GM12878 (cell line): ENCODE data around the gene HS3ST6. TPM values are rescaled to one million over a fixed set of nuclear protein-coding genes. Genes with fewer than 3 reads are reported as not detected.

Source experiments
- ATAC-seq: fragments of 200-7000 bp; cut with Tn5 transposase; 3 replicates; pipeline ENCODE4 v1.9.1; 2020; ENCODE audit warnings: mild to moderate bottlenecking, moderate library complexity
- BruUV-seq: library from RNA; stranded (reverse); fragments of 400-500 nt; replicated peaks from 2 replicates; lab custom pipeline; 2021; lab: Mats Ljungman, UMichigan
- CTCF ChIA-PET: fragments of 300-600 bp; sonication (Branson Sonifier 250); formaldehyde crosslinking; extraction: SDS; loops from one replicate; lab custom pipeline; 2021; ENCODE audit warnings: inconsistent platforms; lab: Yijun Ruan, JAX
- POLR2A ChIA-PET: fragments of 350-600 bp; formaldehyde crosslinking; extraction: SDS; loops from one replicate; lab custom pipeline; 2021; ENCODE audit warnings: inconsistent platforms; lab: Charles Lee
- RAD21 ChIA-PET: fragments of 300-600 bp; sonication (Branson Sonifier 250); formaldehyde crosslinking; loops from one replicate; lab custom pipeline; 2023; ENCODE audit warnings: antibody characterized with exemption; ENCODE audit not compliant: unreplicated experiment; lab: Charles Lee
- SMC1A ChIA-PET: fragments of 300-600 bp; sonication (Branson Sonifier 250); formaldehyde crosslinking; loops from one replicate; lab custom pipeline; 2023; ENCODE audit not compliant: unreplicated experiment, uncharacterized antibody; lab: Charles Lee
- DNase-seq: peaks from one replicate; pipeline ENCODE4 v3.0.0-alpha.2; 2011; ENCODE audit warnings: low read depth, low spot score
- FAIRE-seq: peaks from 3 replicates; lab custom pipeline; 2011; peaks lifted over from hg19 to GRCh38; lab: Jason Lieb, UNC
- H2AFZ ChIP-seq: 2 replicates; pipeline ENCODE4 v1.6.0; 2011; ENCODE audit warnings: low read depth, low read length, control low read depth; ENCODE audit not compliant: control insufficient read depth
- H3K27ac ChIP-seq: 2 replicates; pipeline ENCODE4 v1.5.1; 2011; ENCODE audit warnings: control low read depth; ENCODE audit not compliant: control insufficient read depth, insufficient read depth
- H3K27me3 ChIP-seq, 2 experiments: replicated peaks in 1 of 2; 2 replicates each; pipeline versions ENCODE4 v1.6.0 to v1.6.1; 2011; ENCODE audit warnings: low read length in 1 of 2; ENCODE audit not compliant: control insufficient read depth in 2 of 2, insufficient read depth in 2 of 2
- H3K36me3 ChIP-seq, 2 experiments: 2 replicates each; pipeline ENCODE4 v1.5.1; 2011; ENCODE audit warnings: low read length in 1 of 2; ENCODE audit not compliant: control insufficient read depth in 2 of 2, insufficient read depth in 2 of 2
- H3K4me1 ChIP-seq: 2 replicates; pipeline ENCODE4 v1.6.1; 2011; ENCODE audit warnings: mild to moderate bottlenecking, low read length, moderate library complexity, mixed read lengths; ENCODE audit not compliant: control insufficient read depth, insufficient read depth
- H3K4me2 ChIP-seq: 2 replicates; pipeline ENCODE4 v1.6.0; 2011; ENCODE audit warnings: control low read depth; ENCODE audit not compliant: control insufficient read depth, insufficient read depth
- H3K4me3 ChIP-seq: fragments of 200-600 bp; sonication (generic); 2 replicates; pipeline ENCODE4 v1.5.1; 2016
- H3K79me2 ChIP-seq: 2 replicates; pipeline ENCODE4 v1.6.0; 2011; ENCODE audit warnings: low read length; ENCODE audit not compliant: control insufficient read depth, insufficient read depth
- H3K9ac ChIP-seq: 2 replicates; pipeline ENCODE4 v1.8.0; 2011; ENCODE audit warnings: low read length, control low read depth, mixed read lengths; ENCODE audit not compliant: control insufficient read depth, insufficient read depth
- H3K9me3 ChIP-seq: replicated peaks from 3 replicates; pipeline ENCODE4 v1.5.1; 2011; ENCODE audit warnings: mild to moderate bottlenecking, low read length; ENCODE audit not compliant: control insufficient read depth, insufficient read depth
- H4K20me1 ChIP-seq: 2 replicates; pipeline ENCODE4 v1.6.0; 2011; ENCODE audit not compliant: control insufficient read depth, insufficient read depth
- BMI1 ChIP-seq: fragments of 450-650 bp; IDR thresholded peaks from 2 replicates; pipeline ENCODE4 v1.6.1; 2016; ENCODE audit warnings: mild to moderate bottlenecking, moderate library complexity, borderline replicate concordance
- CHD2 ChIP-seq: IDR thresholded peaks from 2 replicates; pipeline ENCODE4 v1.6.1; 2011; ENCODE audit warnings: low read depth, low read length, improper control_type of control experiment, borderline replicate concordance
- EGR1 ChIP-seq, 2 experiments: IDR thresholded peaks; 1 replicate in 1 of 2; 2 replicates in 1 of 2; pipeline ENCODE4 v1.6.1; 2011 to 2012; ENCODE audit warnings: low read depth in 2 of 2, low read length in 2 of 2, borderline replicate concordance in 1 of 2, mild to moderate bottlenecking in 1 of 2, moderate library complexity in 1 of 2
- ESRRA ChIP-seq: IDR thresholded peaks from 2 replicates; pipeline ENCODE4 v1.6.1; 2012; ENCODE audit warnings: mild to moderate bottlenecking, low read length, improper control_type of control experiment
- ETV6 ChIP-seq, 2 experiments: fragments of 450-650 bp in 1 of 2; IDR thresholded peaks in 1 of 2; conservative IDR thresholded peaks in 1 of 2; 2 replicates each; pipeline ENCODE4 v1.6.1; 2014; ENCODE audit warnings: antibody characterized with exemption in 1 of 2, borderline replicate concordance in 1 of 2, low read depth in 1 of 2, mild to moderate bottlenecking in 1 of 2, moderate library complexity in 1 of 2
- GABPA ChIP-seq: IDR thresholded peaks from 2 replicates; pipeline ENCODE4 v1.6.1; 2014; ENCODE audit warnings: antibody characterized with exemption, low read depth, mild to moderate bottlenecking, inconsistent platforms
- MEF2B ChIP-seq: fragments of 450-650 bp; IDR thresholded peaks from 2 replicates; pipeline ENCODE4 v1.6.1; 2018; ENCODE audit warnings: mild to moderate bottlenecking, moderate library complexity; ENCODE audit not compliant: partially characterized antibody, poor library complexity, severe bottlenecking
- NFXL1 ChIP-seq: fragments of 450-650 bp; IDR thresholded peaks from 2 replicates; pipeline ENCODE4 v1.6.1; 2017; ENCODE audit warnings: antibody characterized with exemption, mild to moderate bottlenecking, borderline replicate concordance
- PAX5 ChIP-seq: IDR thresholded peaks from 2 replicates; pipeline ENCODE4 v1.6.1; 2011; ENCODE audit warnings: low read depth, low read length, borderline replicate concordance
- POLR2A ChIP-seq: IDR thresholded peaks from 2 replicates; pipeline ENCODE4 v1.6.1; 2011; ENCODE audit warnings: low read depth, mild to moderate bottlenecking, low read length
- POLR2AphosphoS2 ChIP-seq: IDR thresholded peaks from 2 replicates; pipeline ENCODE4 v1.6.1; 2011; ENCODE audit warnings: low read depth, mild to moderate bottlenecking, low read length, improper control_type of control experiment, moderate library complexity
- RAD51 ChIP-seq: fragments of 450-650 bp; IDR thresholded peaks from 2 replicates; pipeline ENCODE4 v1.6.1; 2016; ENCODE audit warnings: moderate library complexity, mild to moderate bottlenecking, inconsistent platforms
- STAT3 ChIP-seq: IDR thresholded peaks from 2 replicates; pipeline ENCODE4 v1.6.1; 2011; ENCODE audit warnings: low read depth, low read length, improper control_type of control experiment
- WGBS: methylation state at CpG from one replicate; pipeline ENCODE4 v1.1.6; 2016; ENCODE audit warnings: low lambda C conversion rate; ENCODE audit not compliant: insufficient replicate concordance, insufficient coverage; ENCODE audit errors: missing lambda C conversion rate; 5-methylcytosine and 5-hydroxymethylcytosine counted together
- in situ Hi-C: fragments of 300-500 bp; cut with MboI; formaldehyde crosslinking; loops from 9 replicates; pipeline ENCODE4 v1.14.3; 2018; ENCODE audit warnings: mixed read lengths
- intact Hi-C: fragments of 100-400 bp; cut with micrococcal nuclease; formaldehyde crosslinking; loops from one replicate; pipeline ENCODE4 v1.14.2; 2022; ENCODE audit not compliant: unreplicated experiment
- polyA plus RNA-seq, 11 experiments: library from polyadenylated mRNA; depleted of rRNA in 4 of 11; unstranded in 6 of 11; stranded (reverse) in 5 of 11; fragments of >200 nt; fragmentation: Nextera tagmentation in 4 of 11; fragmentation: Illumina TruSeq in 1 of 11; extraction: Ambion mirVana in 4 of 11; extraction: Trizol in 1 of 11; gene quantifications; 1 replicate in 1 of 11; 2 replicates in 10 of 11; pipeline versions ENCODE4 v1.2.1 to v1.2.3, GENCODE V29; 2011 to 2016; ENCODE audit warnings: inconsistent platforms in 2 of 11, missing spikeins in 2 of 11, low read depth in 1 of 11
- total RNA-seq, 4 experiments: library from RNA; depleted of rRNA in 3 of 4; stranded (reverse); fragments of >200 nt in 3 of 4; fragmentation: Illumina TruSeq in 1 of 4; extraction: Trizol in 1 of 4; gene quantifications; 2 replicates each; pipeline versions ENCODE4 v1.2.1 to v1.2.3, GENCODE V29; 2013 to 2021
- TF ChIP-seq, protein P1 (sequence below), 3 experiments: IDR thresholded peaks in 2 of 3; conservative IDR thresholded peaks in 1 of 3; 2 replicates each; pipeline ENCODE4 v1.5.1; 2011; ENCODE audit warnings: low read depth in 3 of 3, low read length in 3 of 3, mild to moderate bottlenecking in 3 of 3, control low read depth in 2 of 3, moderate library complexity in 2 of 3, inconsistent platforms in 1 of 3, mixed read lengths in 1 of 3; ENCODE audit not compliant: control insufficient read depth in 2 of 3, insufficient read depth in 1 of 3; ENCODE audit errors: extremely low read depth in 1 of 3
- TF ChIP-seq, protein P2 (sequence below): fragments of 450-650 bp; IDR thresholded peaks from 2 replicates; pipeline ENCODE4 v1.6.1; 2017; ENCODE audit warnings: borderline replicate concordance

HS3ST6 gene
- total and polyA plus RNA-seq, 10 of the 15 experiments (the other 5 are each of a cell fraction or from before 2014, with no cell fraction given), result not detected

DNA sequence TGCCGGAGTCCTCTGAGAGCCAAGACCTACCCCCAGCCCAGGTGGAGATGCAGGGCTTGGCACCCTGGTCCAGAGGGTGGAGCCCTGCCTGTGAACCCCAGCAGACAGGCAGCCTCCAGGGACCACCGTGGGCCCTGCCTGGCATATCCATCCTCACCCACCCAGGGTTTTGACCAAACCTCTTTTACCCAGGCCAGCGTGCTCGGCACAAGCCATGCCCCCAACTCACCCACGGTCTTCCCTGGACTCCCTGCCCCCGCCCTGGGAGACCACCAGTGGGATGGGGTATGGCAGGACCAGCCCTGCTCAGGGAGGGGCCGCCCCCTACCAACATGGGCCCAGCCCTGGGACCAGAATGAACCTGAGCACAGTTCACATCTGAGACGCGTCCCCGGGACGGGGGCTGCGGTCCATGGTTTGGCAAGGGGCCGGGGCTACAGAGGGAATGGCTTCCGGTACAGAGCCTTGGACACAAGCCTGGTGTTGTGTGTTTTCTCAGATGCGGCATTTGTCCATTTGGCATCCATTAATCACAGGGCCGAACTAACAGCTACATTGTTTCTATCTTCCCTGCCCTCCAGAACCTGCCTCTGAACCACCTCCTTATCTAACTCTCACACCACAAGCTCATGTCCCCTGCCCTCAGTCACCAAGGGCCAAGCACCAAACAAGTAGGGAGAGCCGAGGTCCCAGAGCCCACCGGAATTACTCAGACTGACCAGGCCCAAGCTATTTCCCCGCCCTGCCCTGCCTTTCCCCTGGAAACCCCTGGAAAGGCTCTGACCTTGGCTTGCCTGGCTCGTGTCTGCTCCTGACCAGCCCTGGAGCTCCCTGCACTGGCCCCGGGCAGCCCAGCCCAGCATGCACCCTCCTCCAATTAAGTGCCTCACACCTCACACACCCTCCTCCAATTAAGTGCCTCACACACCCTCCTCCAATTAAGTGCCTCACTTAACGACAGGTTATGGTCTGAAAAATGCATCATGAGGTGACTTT lies 14.1 kb downstream of the HS3ST6 start (continued):
- no peak for TF ChIP-seq MEF2B

DNA sequence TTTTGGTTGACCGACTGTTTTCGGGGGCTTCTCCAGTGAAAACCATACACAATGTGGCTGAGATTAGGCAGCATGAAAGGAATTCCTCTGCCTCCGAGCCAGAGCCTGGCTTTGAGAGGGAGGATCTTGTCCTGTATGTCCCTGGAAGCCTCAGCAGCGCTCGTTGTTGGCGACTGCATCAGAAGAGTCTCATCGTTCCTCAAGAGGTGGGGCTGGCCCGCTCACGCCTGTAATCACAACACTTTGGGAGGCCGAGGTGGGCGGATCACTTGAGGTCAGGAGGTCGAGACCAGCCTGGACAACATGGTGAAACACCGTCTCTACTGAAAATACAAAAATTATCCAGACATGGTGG lies 15.0 kb downstream of the HS3ST6 start:
- Histone ChIP-seq H3K4me3 (no peak overlapping the region), H4K20me1 (no peaks in the 10 kb centered on the region), H3K9ac (no peak overlapping the region), H3K27ac (no peak overlapping the region), H3K4me2 (no peak overlapping the region), H2AFZ (no peak overlapping the region), H3K79me2 (no peaks in the 10 kb centered on the region), H3K36me3 (no peaks in the 10 kb centered on the region), H3K9me3 (no peaks in the 10 kb centered on the region), H3K4me1 (no peaks in the 10 kb centered on the region), H3K27me3 (no peaks in the 10 kb centered on the region)
- DNase-seq (no peak), ATAC-seq (no peak), FAIRE-seq (no peak)
- no TSS peak for BruUV-seq
- intact Hi-C loops (no loop called here), in situ Hi-C loops (no loop called here)
- ChIA-PET SMC1A (no interaction called here), CTCF (no interaction called here), RAD21 (no interaction called here), POLR2A (no interaction called here)
- 41% methylated on average over 13 of the region's 13 CpGs for WGBS
- no peak for TF ChIP-seq RAD51
- no peak for TF ChIP-seq CHD2
- TF ChIP-seq STAT3, result no peak
- no peak for TF ChIP-seq ETV6 (conservative IDR thresholded peaks at IDR 0.05 in 1 of 2, IDR thresholded peaks at IDR 0.05 in 1 of 2; ENCODE audit: borderline replicate concordance in 1 of 2, low read depth in 1 of 2)
- TF ChIP-seq POLR2AphosphoS2, result no peak
- no peak for TF ChIP-seq GABPA
- no peak for TF ChIP-seq EGR1 (IDR thresholded peaks at IDR 0.05; ENCODE audit: borderline replicate concordance in 1 of 2, low read depth in 2 of 2, low read length in 2 of 2)
- TF ChIP-seq, protein P1, sequence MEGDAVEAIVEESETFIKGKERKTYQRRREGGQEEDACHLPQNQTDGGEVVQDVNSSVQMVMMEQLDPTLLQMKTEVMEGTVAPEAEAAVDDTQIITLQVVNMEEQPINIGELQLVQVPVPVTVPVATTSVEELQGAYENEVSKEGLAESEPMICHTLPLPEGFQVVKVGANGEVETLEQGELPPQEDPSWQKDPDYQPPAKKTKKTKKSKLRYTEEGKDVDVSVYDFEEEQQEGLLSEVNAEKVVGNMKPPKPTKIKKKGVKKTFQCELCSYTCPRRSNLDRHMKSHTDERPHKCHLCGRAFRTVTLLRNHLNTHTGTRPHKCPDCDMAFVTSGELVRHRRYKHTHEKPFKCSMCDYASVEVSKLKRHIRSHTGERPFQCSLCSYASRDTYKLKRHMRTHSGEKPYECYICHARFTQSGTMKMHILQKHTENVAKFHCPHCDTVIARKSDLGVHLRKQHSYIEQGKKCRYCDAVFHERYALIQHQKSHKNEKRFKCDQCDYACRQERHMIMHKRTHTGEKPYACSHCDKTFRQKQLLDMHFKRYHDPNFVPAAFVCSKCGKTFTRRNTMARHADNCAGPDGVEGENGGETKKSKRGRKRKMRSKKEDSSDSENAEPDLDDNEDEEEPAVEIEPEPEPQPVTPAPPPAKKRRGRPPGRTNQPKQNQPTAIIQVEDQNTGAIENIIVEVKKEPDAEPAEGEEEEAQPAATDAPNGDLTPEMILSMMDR (IDR thresholded peaks at IDR 0.05 in 2 of 3, conservative IDR thresholded peaks at IDR 0.05 in 1 of 3; ENCODE audit: control insufficient read depth in 2 of 3, extremely low read depth in 1 of 3, insufficient read depth in 1 of 3, low read depth in 3 of 3, low read length in 3 of 3), result no peak
- TF ChIP-seq PAX5, result no peak
- TF ChIP-seq ESRRA, result no peak
- no peak for TF ChIP-seq BMI1
- TF ChIP-seq, protein P2, sequence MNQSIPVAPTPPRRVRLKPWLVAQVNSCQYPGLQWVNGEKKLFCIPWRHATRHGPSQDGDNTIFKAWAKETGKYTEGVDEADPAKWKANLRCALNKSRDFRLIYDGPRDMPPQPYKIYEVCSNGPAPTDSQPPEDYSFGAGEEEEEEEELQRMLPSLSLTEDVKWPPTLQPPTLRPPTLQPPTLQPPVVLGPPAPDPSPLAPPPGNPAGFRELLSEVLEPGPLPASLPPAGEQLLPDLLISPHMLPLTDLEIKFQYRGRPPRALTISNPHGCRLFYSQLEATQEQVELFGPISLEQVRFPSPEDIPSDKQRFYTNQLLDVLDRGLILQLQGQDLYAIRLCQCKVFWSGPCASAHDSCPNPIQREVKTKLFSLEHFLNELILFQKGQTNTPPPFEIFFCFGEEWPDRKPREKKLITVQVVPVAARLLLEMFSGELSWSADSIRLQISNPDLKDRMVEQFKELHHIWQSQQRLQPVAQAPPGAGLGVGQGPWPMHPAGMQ, result no peak
- TF ChIP-seq NFXL1, result no peak
- TF ChIP-seq POLR2A, result no peak
